ENCODE data around the gene MIER2.
"Not testable (repeated sequence)": the region's sequence is repeated elsewhere in the genome, so short reads cannot be mapped to it uniquely, and the experiment has no call there.

Gene MIER2, protein sequence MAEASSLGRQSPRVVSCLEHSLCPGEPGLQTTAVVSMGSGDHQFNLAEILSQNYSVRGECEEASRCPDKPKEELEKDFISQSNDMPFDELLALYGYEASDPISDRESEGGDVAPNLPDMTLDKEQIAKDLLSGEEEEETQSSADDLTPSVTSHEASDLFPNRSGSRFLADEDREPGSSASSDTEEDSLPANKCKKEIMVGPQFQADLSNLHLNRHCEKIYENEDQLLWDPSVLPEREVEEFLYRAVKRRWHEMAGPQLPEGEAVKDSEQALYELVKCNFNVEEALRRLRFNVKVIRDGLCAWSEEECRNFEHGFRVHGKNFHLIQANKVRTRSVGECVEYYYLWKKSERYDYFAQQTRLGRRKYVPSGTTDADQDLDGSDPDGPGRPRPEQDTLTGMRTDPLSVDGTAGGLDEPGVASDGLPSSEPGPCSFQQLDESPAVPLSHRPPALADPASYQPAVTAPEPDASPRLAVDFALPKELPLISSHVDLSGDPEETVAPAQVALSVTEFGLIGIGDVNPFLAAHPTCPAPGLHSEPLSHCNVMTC

DNA sequence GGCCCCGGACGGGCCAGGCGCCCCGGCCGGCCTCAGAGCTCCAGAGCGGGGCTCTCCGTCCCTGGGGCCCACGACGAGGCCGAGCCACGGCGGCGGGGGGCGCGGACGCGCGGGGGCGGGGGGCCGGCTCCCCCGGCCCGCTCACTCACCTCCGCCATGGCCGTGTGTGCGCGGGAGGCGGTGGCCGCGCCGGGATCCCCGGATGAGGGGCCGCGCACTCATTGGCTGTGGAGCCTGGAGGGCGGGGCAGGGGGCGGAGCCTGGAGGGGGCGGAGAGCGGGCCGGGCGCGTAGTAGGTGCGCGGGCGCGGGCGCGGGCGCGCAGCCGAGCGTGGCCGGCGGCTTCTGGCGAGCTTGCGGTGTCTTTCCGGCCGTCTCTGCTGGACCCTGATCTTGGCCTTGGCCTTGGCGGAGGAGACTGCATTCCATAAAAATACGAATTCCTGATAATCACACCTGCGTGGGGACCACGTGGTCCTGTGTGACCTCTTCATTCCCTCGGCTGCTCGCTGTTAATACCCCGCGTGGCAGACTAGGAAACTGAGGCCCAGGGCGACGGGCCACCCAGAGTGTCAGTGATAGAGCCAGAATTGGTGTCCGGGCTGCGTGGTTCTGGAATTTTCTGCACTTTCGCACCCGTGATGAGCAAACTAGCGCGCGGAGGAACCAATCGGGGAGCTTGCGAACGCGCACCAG is at the start of gene MIER2:
TSS of gene MIER2 (minus strand) at position 172 of the 695 bp plus-strand sequence. CDS start at position 158, 14 bp downstream.
- DNase-seq (ENCODE audit: low read depth) = peak; percentile 79

DNA sequence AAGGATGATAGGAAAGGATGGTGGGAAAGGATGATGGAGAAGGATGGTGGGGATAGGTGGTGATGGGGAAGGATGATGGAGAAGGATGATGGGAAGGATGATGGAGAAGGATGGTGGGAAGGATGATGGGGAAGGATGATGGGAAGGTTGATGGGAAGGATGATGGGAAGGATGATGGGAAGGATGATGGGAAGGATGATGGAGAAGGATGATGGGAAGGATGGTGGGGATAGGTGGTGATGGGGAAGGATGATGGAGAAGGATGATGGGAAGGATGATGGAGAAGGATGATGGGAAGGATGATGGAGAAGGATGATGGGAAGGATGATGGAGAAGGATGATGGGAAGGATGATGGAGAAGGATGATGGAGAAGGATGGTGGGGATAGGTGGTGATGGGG is 49.0 kb upstream of the MIER2 start:
- not testable (repeated sequence) for DNase-seq (ENCODE audit: low read depth)

DNA sequence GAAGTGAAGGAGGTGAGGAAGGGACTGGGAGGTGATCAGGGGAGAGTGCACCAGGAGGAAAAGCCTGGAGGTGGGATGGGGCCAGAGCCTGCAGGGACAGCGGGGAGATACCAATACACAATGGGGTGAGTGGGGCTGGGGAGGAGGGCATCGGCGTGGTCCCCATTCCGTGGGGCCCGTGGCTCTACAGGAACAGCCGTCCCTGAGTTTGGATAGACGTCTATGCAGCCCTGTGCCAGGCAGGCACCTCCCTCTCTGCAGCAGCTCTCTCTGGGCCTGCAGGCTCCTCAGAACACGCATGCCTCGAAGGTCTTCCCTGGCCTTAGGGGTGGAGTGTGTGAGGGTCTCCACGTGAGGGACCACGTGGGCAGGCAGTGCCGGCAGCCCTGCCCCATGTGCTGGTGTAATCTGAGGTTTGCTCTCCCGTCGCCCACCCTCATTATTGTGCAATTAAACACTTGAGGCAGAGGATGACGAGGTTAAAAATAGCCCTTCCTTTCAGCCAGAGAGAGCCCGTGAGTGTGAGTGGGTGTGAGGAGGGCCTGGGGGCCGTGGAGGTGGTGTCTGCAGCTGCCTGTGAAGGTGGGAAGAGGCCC is 47.9 kb upstream of the MIER2 start:
- DNase-seq (ENCODE audit: low read depth) = no peak

DNA sequence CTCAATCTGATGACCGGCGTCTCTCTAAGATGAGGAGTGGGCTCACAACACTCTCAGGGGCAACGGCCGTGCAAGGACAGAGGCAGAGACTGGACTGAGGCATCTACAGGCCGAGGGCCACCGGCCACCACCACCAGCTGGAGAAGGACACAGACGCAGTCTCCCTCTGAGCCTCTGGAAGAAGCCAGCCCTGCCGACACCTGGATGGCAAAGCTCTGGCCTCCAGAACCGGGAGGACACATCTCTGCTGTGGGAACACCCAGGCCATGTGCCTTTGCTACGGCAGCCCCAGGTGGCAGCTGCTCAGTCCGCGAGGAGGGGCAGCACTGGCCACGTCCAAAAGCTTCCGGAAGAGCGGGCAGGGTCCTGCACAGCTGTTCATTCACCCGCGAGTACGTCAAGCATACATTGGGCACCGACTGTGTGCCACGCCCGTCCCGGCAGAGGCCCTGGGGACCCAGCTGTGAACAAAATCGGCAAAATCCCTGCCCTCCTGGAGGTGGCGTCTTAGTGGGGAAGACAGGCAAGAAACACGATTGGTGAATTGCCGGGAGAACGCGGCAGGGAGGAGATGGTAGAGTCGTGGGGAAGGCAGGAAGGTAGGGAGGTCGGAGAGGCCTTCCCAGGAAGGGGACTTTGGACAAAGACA is 47.3 kb upstream of the MIER2 start:
- no peak for DNase-seq (ENCODE audit: low read depth)

DNA sequence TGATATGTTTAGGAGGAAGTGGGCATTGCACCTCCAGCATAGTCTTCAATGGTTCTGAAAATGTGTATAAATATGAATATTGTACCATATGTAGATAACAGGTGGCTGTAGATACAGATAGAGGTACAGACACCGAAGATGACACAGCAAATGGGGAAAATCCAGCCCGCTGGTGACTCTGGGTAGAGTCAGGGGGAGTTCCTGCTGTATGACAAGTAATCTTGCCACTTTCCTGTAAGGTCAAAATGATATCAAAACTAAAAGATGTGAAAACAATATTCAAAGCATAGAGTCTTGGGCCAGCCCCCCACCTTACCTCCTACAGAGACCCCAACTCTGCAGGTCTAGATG is 46.6 kb upstream of the MIER2 start:
- no peak for DNase-seq (ENCODE audit: low read depth)

DNA sequence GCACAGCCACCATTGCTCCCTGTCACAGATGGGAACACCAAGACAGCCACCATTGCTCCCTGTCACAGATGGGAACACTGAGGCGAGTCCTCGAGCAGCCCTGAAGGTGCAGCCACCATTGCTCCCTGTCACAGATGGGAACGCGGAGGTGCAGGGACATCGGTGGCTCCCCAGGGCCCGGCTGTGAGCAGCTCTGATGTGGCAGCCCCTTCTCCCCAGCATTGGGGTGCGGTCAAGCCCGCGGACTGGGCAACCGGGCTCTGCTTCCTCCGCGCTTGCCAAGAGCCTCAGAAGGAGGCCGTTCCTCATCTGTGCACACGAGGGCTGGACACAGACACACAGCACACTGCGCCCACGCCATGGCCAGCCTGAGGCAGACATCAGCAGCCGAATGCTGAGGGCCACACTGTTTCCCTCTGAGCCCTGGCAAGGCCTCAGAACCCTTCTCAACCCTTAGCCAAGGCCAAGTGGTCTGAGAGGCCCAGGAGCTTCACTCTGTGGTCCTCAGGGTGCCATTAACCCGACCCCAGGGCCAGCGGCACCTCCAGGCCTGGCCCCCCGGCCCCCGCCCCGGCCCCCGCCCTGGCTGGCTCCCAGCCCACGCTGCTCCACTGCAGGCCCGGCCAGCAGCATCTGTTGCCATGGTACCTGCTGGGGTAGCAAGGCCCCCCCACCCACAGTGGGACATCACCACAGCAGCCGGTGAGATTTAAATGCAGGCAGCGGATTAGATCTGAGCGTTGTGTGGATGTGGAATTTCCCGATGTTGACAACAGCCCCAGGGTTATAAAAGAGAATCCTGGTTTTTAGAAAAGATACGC is 46.0 kb upstream of the MIER2 start:
- no peak for DNase-seq (ENCODE audit: low read depth)

DNA sequence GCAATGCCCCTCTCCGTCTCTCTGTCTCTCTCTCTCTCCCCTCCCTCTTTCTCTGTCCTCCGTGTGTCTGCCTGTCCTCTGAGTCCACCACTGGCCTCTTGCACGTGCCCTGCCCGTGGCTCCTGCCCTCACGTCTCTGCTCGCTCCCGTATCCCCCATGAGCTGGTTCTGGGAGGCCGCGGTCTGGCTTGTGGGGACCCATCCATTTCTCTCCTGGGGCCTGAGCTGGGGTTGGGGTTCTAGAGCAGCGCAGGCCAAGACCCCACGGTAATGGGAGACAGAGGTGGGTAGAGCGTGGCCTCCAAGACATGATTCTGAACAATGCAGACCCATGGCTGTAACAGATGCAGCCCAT is 45.3 kb upstream of the MIER2 start:
- no peak for DNase-seq (ENCODE audit: low read depth)

DNA sequence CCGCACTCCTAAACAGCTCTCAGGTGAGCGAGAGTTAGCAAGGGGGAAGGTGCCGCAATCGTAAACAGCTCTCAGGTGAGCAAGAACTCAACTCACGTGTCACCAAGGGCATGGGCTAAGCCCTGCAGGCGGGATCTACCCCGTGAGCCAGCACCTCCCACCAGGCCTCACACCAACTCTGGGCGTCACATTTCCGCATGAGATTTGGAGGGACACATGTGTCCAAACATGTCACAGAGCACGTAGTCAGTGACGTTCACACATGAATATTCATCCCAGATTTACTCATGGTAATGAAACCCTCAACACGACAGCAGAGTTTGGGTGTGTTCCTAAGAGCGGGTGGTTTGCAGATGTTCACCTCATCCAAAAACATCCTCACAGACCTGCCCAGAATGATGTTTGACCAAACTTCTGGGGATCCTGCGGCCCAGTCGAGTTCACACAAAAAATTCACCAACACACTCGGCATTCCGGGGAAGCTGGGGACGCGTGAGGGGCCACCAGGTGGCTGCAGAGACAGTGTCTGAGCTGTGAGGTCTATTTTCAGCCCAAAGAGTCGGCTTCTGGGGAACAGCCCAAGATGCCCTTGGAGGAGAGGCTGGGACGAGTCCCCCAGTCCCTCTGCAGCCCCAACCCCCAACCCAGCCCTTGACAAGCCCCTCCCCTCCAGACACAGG is 44.8 kb upstream of the MIER2 start:
- DNase-seq (ENCODE audit: low read depth) = no peak

DNA sequence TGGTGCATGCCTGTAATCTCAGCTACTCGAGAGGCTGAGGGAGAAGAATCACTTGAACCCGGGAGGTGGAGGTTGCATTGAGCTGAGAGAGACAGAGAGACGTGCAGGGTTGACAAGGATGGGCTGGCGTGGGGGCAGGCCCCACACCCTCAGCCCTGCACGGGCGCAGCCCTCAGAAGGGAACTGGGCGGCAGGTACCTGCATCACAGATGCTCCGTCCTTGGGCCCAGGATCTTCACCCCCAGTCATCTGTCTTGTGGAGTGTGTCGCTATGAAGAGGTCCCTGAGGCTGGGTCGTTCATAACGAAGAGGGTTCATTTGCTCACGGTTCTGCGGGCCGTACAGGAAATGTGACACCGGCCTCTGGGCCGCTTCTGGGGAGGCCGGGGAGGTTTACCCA is 44.1 kb upstream of the MIER2 start:
- DNase-seq (ENCODE audit: low read depth) = no peak

DNA sequence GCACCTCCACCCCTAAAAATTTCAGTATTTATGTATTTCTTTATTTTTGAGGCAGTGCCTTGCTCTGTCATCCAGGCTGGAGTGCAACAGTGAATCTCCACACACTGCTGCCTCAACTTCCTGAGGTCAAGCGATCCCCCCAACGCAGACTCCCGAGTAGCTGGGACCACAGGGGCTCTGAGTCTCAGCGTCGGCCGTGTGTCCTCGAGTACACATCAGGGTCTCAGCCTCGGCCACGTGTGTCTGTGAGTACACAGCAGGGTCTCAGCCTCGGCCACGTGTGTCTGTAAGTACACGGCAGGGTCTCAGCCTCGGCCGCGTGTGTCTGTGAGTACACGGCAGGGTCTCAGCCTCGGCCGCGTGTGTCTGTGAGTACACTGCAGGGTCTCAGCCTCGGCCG is 43.2 kb upstream of the MIER2 start:
- DNase-seq (ENCODE audit: low read depth) = no peak

DNA sequence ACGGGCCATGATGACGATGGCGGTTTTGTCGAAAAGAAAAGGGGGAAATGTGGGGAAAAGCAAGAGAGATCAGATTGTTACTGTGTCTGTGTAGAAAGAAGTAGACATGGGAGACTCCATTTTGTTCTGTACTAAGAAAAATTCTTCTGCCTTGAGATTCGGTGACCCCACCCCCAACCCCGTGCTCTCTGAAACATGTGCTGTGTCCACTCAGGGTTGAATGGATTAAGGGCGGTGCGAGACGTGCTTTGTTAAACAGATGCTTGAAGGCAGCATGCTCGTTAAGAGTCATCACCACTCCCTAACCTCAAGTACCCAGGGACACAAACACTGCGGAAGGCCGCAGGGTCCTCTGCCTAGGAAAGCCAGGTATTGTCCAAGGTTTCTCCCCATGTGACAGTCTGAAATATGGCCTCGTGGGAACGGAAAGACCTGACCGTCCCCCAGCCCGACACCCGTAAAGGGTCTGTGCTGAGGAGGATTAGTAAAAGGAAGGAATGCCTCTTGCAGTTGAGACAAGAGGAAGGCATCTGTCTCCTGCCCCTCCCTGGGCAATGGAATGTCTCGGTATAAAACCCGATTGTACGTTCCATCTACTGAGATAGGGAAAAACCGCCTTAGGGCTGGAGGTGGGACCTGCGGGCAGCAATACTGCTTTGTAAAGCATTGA is 42.2 kb upstream of the MIER2 start:
- not testable (repeated sequence) for DNase-seq (ENCODE audit: low read depth)

DNA sequence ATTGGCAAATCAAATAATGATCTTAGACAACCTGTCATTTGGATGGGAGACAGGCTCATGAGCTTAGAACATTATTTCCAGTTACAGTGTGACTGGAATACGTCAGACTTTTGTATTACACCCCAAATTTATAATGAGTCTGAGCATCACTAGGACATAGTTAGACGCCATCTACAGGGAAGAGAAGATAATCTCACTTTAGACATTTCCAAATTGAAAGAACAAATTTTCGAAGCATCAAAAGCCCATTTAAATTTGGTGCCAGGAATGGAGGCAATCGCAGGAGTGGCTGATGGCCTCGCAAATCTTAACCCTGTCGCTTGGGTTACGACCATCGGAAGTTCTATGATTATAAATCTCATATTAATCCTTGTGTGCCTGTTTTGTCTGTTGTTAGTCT is 41.6 kb upstream of the MIER2 start:
- not testable (repeated sequence) for DNase-seq (ENCODE audit: low read depth)

DNA sequence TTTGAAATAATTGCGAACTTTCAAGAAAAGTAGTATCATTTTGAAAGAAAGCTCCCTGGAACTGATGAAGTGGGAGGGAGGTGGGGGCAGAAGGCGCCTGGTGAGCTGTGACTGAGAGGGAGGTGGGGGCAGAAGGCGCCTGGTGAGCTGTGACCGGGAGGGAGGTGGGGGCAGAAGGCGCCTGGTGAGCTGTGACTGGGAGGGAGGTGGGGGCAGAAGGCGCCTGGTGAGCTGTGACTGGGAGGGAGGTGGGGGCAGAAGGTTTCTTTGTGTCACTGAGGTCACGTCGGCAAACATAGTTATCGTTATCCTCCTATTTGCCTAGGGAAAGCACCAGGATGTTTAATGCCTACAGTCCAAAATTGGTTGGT is 40.2 kb upstream of the MIER2 start:
- DNase-seq (ENCODE audit: low read depth) = no peak

DNA sequence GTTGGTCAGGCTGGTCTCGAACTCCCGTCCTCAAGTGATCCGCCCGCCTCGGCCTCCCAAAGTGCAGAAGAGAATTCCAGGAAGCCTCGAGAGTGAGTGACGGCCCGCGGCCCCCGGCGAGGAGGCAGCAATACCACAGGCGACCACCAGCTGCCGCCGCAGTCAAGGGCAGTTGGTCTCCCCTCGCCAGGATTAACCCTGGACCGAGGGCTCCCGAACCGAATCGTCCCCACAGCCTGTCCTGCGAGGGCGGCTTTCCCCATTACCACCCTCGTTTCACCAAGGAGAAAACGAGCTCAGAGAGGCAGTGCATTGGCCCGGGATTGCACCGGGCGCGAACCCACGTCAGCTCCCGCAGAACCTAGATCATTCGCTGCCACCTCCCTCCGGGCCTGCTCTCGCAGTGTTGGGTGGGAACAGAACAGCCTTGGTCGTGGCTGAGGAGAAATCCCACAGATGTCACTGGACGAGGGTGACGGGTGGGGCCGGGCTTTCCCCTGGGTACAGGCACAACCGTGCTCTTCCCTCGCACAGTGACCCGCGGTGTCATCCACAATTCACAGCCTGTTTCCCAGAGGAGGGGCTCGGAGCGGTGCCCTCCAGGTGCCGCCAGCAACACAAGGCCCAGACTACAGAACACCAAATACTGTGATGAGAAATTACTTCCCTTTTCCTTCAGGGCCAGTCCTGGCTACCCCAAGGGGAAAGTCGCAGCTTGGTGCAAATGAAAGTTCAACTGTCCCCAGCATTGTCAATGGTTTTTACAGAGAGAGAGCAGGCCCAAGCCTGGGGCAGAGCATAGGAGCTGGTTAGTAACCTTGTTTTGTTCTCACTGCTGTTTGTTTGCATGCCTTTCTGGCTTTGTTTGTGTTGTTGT is 39.6 kb upstream of the MIER2 start:
- DNase-seq (ENCODE audit: low read depth) = no peak

DNA sequence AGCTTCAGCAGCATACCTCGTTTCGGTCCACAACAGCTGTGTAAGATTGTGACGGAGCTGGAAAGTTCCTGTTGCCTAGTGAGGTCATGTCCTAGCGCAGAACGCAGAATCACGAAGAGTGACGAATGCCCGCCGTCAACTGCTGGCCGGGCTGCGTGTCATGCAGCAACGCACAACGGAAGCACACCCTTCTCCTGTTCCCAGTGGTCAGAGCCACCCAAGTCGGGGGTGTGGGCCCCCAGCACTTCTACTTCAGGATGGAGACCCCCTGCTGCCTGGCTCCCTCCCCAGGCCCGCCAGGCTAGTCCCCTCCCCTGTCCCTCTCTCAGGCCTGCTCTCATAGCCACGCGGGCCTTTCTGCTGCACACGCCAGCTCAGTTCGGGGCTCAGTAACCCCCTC is 38.4 kb upstream of the MIER2 start:
- no peak for DNase-seq (ENCODE audit: low read depth)

DNA sequence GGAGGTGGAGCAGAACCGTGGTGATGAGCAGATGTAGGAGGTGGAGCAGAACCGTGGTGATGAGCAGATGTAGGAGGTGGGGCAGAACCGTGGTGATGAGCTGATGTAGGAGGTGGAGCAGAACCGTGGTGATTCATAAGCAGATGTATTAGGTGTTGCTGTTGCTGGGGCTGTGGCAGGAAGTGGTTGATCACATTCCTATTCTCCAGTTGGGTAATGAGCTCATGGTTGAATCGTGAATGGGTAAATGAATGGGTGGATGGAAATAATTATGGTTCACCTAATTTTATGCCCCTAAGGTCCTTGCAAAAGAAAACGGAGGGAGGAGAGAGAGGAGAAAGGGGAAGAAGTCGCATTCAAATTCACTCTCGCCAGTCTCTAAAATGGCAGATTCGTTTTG is 38.0 kb upstream of the MIER2 start:
- DNase-seq (ENCODE audit: low read depth) = not testable (repeated sequence)

DNA sequence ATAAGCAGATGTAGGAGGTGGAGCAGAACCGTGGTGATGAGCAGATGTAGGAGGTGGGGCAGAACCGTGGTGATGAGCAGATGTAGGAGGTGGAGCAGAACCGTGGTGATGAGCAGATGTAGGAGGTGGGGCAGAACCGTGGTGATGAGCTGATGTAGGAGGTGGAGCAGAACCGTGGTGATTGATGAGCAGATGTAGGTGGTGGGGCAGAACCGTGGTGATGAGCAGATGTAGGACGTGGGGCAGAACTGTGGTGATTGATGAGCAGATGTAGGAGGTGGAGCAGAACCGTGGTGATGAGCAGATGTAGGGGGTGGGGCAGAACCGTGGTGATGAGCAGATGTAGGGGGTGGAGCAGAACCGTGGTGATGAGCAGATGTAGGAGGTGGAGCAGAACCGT is 37.3 kb upstream of the MIER2 start:
- DNase-seq (ENCODE audit: low read depth) = not testable (repeated sequence)

DNA sequence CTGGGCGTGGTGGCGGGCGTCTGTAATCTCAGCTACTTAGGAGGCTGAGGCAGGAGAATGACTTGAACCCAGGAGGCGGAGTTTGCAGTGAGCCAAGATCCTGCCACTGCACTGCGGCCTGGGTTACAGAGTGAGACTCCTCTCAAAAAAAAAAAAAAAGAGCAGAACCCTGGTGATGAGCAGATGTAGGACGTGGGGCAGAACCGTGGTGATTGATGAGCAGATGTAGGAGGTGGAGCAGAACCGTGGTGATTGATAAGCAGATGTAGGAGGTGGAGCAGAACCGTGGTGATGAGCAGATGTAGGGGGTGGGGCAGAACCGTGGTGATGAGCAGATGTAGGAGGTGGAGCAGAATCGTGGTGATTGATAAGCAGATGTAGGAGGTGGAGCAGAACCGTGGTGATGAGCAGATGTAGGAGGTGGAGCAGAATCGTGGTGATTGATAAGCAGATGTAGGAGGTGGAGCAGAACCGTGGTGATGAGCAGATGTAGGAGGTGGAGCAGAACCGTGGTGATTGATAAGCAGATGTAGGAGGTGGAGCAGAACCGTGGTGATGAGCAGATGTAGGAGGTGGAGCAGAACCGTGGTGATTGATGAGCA is 36.1 kb upstream of the MIER2 start:
- not testable (repeated sequence) for DNase-seq (ENCODE audit: low read depth)

DNA sequence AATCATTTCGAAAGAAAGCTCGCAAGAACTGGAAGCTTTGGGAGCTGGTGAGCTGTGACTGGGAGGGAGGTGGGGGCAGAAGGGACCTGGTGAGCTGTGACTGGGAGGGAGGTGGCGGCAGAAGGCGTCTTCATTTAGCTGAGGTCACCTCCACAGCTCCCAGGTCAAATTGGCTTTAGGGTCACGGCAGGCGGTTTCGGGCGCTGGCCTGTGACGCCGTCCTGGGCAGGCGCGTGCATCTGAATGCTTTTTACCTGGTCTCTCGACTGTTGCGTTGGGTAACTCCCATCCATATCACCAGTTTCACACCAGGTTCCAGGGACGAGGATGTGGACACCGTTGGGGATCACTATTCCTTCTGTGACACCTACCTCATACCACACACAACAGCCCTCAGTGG is 35.2 kb upstream of the MIER2 start:
- no peak for DNase-seq (ENCODE audit: low read depth)
